GM19467 (cell line): Measurements from ENCODE around the gene GTPBP1.

ENCODE experiments used
- ATAC-seq: cut with Tn5 transposase; IDR thresholded peaks from one replicate; pipeline ENCODE4 v1.9.1; 2021; ENCODE audit warnings: mild to moderate bottlenecking, moderate library complexity; ENCODE audit not compliant: unreplicated experiment

The GTPBP1 gene

DNA sequence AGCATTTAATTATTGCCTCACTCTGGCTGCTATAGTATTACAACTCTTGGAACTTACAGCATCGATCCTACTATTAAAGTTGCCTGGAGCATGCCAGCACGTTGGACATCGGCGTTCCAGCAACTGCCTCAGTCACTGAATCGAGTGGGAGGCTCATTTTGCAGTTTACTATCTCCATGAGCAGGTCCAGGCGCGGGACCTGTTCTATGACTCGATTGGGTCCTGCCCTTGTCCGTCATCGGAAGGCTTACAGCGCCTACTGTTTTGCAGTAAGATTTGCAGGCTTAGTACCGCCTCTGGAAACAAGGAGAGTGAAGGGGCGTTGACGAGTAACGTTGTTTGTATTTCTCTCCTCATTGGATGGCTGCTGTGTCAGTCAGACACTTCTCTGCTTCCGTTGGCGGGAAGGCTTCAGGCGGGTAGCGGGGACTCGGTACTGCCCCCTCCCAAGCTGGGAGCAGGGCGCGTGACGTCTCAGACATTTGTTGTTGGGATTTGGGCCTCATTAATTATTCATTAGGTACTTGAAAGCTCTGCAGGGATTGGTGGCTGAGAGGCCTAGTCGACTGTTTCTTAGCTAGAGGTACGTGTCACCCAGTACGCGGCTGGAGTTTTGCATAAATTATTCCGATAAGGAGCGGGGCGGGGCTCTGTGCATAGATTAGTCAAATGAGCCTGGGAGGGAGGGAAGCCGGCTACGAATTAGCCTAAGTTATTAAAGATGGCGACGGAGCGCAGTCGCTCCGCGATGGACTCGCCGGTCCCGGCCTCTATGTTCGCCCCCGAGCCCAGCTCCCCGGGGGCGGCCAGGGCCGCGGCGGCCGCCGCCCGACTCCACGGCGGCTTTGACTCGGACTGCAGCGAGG, at the start of gene GTPBP1:
Gene GTPBP1, plus strand, starts transcription at position 710 of the 866 bp plus-strand sequence. Its CDS starts 12 bp downstream, at position 722.
- ATAC-seq = peak; percentile 65

DNA sequence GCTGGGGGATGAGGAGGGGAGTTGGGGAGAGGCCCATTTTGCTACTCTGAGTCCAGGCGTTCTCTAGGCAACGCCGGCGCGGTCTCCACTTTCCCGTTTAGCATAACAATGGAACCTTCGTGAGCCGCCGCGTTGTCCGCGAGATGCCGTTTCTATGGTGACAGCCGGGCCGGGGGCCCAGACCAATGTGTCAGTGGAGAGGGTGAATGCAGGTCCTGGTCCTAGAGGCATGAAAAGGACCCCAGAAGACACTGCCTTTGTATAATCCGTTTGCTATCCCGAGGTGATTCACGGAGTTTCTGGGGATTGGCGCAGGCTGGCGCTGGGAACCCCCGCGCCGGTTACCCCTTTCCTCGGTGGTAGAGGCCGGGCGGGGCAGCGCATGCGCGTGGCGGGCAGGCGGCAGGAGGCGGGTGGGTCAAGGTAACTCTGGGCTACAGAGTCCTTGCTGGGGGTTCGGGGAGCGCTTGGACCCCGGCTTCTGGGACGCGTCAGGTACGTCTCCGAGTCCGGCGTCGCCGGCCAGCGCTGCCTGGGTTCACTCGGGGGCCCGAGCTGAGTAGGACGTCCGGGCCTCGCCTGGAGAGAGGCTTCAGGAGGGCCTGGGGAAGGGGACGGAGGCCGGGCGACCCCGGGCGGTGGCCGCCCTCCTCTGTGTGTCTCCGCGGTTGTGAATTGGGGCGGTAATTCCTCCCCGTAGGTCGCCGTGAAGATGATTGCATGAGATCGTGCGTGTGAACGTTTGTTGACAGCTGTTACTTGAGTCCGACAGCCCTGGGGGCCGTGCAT, 49.3 kb upstream of the GTPBP1 start, which contains the start of the genes CBY1 and FAM227A:
Gene CBY1, plus strand, starts transcription at position 383 of the 789 bp plus-strand sequence. CDS start 11,417 bp downstream, outside the sequence.
Gene FAM227A, minus strand, starts transcription at position 137 of the 789 bp plus-strand sequence. CDS start 6,224 bp downstream, outside the sequence.
- ATAC-seq = no peak

DNA sequence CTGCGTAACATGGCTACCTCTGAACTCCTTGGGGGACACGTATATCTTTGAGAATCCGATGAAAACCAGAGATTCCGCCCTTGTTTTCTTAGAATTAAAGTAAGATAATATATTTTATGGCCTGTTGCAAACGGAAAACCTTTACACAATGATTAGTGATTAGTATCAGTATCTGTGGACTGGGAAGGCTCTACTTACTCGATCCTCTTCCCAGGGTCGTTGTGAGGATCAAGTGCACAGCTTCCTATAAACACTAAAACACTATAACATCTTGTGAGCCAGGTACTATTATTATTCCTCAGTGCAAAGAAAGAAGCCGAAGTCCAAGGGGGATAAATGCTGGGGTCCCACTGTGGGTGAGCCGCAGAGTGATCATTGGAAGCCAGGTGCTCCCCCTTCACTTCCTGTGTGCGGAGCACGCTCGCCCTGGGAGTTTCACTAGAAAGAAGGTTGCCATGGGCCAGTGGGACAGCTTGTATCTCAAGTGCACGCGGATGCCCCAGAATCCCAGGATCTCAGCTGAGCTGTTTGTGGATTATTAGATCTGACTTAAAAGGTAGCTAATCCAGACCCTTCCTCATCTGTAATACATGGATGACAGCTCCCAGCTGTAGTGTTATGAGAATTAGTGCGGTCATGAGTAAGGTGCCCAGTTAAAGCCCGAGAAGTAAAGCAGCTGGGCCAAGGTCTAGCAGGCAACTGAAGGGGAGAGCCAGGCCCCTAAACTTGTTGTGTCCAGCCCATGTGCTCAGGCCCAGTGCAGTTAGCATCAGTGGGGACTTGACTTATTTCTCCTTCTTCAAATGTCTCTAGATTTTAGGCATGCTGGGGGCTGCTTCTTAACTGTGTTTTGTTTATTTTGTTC, 48.5 kb upstream of the GTPBP1 start:
- no peak for ATAC-seq

DNA sequence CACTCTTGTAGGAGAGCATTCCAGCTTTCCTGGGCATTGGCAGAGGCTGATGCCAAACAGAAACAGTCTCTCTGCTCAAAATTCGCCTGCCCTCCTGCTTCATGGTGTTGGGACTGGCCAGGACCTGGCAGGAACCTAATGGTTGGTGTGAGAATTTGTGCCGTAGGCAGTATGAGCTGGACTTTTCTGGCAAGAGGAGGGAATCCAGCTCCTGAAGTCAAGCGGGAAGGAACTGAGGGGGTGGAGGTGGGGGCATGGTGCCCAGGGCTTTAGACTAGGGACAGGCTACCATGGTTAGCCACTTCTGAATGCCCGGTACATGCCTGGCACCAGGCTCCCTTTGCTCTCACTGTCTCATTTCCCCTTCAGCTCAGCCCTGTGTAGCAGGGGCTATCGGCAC, 30.9 kb upstream of the GTPBP1 start:
- ATAC-seq = no peak

DNA sequence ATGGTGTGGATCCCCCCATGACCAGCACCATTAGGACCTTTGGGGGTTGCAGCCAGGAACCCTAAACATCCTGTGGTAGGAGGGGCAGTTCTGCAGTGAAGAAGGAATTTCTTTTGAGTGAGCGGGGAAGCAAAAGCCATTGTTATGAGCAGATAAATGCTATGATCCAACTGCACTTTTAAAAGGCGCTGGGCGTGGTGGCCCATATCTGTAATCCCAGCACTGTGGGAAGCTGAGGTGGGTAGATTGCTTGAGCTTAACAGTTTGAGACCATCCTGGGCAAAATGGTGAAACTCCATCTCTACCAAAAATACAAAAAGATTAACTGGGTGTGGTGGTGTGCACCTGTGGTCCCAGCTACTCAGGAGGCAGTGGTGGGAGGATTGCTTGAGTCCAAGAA, 29.9 kb upstream of the GTPBP1 start:
- ATAC-seq = no peak

DNA sequence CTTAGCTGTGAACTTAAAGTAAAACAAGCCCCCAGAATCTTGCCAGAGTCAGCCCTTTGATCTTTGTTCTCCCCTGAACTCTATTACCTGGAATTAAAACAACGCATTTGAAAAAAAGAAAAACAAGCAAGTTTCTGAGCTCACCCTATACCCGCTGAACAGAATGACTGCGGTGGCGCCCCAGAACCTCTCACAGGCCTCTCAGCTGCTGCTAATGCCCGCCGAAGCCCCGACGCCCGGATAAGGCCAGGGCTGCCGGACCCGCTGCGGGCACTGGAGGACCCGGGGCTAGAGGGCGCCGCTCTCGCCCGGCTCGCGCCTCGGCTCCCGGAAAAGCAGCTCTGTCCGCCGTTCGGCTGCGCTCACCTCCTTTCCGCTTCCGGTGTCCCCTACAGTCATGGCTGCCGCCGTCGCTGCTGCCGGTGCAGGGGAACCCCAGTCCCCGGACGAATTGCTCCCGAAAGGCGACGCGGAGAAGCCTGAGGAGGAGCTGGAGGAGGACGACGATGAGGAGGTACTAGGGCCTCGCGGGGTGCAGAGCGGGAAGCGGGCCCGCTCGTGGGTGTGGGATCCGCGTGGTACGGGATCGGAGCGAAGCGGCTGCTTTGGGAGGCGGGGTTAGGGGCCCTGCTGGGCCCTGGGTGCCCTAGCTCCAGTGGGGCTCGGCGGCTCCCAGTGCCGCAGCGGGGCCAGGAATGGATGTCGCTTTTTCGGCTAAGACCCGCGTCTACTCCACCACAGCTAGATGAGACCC, 24.0 kb upstream of the GTPBP1 start, which contains the start of gene TOMM22:
Gene TOMM22, plus strand, starts transcription at position 376 of the 754 bp plus-strand sequence. Its CDS starts 22 bp downstream, at position 398.
- ATAC-seq = peak; percentile 89

DNA sequence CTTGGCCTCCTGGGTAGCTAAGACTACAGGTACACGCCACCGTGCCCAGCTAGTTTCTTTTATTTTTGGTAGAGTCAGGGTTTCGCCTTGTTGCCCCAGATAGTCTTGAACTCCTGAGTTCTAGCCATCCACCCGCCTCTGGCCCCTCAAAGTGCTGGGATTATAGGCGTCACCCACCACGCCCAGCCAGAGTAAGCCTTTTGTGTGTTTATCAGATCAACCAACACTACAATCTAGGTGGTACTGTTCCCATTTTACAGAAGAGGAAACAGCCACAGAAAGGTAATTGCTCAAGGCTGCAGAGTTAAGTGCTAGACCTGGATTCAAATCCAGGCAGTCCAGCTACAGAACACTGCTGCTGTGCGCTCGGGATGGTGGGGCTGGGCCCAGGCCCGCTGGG, 20.8 kb upstream of the GTPBP1 start:
- ATAC-seq = no peak

DNA sequence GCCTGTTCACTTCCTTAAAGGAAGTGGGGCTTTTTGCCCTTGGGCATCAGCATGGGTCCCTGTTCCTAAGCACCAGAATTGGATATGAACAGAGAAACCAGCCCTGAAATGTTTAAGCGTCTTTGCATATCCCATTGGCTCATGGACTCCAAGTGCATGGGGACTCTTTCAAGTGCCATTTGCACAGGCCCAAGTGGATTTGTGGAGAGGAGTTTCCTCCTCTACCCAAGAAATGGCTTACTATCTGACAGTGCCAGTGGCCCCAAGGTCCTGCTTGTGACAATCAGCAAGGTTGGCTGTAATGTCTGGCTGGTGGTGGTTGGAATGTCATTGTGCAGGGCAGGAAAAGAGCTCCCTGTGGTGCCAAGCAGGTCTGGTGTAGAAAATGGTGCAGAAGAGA, 20.0 kb upstream of the GTPBP1 start:
- no peak for ATAC-seq

DNA sequence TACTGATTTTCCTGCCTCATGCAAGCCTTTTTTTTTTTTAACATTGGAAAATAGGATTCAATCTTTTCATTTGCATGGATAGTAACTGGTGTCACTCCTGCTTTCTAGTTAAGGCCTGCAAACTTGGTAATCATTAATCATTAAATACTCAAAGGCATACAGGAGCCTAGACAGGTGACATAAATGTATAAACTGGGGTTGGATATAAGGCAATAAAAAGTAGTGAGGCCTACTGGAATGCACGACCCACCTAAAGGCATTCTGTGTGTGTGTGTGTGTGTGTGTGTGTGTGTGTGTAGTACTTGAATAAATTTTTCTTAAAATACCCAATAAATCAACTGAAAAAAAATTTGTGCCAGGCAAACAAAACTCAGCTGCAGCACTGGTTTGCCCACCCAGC, 16.1 kb upstream of the GTPBP1 start:
- no peak for ATAC-seq

DNA sequence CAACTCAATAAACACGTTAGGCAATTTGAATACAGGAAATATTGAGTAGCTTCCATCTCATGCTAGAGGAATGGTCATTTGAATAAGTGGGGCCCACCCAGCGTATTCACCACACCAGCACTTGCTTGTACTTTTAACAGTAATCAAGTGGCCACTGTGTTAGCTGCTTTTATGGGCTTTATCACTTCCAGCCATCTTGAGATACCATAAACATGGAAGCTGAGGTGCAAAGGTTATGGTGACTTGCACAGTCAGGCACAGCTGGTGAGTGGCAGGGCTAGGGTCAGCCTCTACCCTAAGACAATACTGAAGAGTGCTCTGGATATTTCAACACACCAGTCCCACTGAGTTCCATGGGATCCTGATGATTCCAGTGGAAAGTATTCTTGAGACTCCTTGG, 11.7 kb upstream of the GTPBP1 start:
- ATAC-seq = no peak

DNA sequence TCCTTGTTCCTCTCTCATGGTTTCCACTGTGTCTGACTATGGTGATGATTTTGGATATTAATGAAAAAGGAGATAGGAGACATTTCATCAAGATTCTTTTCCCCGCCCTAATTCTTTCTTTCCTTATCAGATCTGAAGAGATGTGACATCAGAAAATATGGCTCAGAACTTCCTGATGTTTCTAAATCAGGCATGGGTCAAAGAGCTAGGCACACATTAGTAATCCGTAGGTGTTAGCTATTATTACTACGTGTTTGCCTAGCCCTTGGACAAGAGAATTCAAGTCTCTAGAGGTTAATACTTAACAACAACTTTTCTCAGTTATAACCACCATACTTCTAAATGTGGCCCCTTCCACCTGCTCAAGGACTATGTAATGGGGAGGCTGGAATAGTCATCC, 10.8 kb upstream of the GTPBP1 start:
- ATAC-seq = no peak

DNA sequence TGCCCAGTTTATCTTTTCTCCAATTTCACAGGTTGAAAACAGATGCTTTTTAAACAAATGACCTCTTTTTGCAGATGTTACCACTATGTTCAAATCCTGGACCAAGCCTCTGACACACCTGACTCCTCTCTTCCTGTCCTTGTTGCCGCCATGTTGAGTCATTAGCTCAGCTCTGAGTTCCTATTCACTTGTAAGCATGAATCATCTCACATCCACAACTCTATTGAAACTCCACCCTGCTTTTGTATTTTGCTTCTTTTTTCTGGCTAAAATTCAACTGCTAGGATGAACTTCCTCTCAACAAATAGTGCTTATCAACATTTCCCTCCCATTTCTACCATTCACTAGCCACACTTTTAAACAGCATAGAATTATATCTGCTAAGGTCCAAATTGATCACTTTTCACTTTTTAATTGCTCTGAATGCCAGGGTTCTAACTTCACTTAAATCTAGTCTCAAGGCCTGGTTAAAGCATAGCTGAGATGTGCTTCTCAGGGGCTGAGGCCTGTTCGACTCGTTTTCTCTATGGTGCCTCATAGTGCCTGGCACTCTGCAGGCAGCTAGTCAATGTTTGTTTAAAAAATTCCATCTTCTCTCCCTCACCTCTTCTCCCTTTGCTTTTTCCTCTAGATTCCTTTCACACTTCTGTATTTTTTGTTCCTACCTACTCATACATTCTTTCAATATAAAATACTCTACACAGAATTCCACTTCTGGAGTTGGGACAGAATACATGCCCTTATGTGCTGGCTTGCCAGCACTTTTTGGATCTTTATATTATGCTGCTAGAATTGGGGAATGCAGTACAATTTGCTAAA, 8.9 kb upstream of the GTPBP1 start:
- no peak for ATAC-seq

DNA sequence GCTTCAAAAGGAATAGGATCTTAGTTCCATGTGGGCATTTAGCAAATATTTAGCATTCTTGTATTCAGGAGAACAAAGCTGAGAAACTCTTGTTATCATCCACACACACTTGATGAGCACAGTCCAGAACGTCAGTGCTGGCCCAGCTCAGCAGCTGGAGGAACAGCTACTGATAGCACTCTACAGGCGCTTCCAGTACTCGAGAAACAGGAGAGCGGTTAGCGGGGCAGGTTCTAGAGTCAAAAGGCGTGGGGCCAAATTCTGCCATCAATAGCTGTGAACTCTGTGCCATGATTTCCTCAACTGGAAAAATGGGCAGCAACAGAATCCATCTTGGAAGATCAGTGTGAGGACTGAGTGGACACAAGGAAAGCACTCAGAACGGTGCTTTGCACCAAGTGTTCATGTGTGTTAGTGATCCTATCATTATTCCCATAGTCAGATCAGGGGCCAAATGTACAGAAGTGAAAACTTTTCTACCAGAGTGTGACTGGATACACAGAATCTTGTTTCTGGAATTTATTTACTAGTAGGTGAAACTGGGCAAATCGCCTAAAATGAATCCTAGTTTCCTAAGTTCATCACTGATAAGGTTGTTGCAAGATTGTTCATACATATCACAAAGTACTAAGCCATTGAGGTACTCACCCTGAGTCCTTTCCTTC, 8.2 kb upstream of the GTPBP1 start:
- no peak for ATAC-seq

DNA sequence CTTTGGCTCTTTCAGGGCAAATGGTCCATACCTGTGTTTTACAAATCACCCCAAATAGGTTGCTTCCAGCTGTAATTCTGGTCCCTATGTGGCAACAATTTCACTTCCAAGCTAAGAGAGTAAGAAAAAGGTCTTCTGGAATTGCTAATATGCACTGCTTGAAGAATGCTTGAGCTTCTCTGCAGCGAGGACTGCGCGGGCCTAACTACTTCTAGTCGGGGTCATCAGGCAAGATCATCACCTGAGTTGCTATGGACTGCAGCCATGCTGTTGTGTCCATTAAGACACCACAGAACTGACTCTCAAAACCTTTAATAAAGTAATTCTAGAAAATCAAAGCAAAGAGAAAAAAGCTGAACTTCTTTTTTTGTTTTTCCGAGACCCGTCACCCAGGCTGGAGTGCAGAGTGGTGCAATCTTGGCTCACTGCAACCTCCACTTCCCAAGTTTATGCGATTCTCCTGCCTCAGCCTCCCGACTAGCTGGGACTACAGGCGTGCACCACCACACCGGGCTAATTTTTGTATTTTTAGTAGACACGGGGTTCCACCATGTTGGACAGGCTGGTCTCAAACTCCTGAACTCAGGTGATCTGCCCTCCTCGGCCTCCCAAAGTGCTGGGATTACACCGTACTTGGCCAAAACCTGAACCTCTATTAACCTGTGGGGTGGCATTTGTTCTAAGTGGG, 7.2 kb upstream of the GTPBP1 start:
- no peak for ATAC-seq

DNA sequence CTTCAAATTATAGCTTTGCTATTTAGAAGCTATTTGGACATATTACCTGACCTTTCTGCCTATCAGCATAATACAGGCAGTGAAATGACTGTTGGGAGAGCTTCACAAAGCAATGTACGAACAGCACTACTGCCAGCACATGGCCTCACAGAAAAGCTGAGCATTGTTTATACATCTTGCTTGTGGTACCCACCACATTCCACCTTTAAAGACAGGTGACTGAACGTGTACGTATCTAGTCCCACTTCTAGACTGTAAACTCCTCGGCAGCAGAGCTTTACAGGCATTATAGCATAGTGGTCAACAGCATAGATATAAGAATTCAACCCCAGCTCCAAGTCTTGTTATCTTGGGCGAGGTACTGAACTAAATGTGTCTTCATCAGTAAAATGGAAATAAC, 6.6 kb upstream of the GTPBP1 start:
- ATAC-seq = no peak

DNA sequence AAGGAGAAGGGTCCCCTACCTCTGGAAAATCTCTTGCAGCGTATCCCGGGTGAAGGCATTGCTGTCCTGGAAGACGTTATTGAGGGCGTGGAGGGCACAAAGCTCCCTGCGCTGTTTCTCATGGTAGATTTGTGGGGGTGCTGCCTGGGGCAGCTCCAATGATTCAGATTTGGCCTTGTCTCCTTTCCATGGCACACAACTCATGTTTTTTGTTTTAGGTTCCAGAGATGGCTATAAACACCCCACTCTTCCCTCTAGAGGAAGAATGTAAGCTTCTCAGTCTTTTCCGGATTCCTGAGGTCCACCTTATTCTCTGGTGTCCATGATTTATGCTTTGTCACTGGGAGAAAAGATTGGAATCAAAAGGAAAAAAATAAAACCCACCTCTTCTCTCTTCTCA, 6.0 kb upstream of the GTPBP1 start:
- ATAC-seq = no peak

DNA sequence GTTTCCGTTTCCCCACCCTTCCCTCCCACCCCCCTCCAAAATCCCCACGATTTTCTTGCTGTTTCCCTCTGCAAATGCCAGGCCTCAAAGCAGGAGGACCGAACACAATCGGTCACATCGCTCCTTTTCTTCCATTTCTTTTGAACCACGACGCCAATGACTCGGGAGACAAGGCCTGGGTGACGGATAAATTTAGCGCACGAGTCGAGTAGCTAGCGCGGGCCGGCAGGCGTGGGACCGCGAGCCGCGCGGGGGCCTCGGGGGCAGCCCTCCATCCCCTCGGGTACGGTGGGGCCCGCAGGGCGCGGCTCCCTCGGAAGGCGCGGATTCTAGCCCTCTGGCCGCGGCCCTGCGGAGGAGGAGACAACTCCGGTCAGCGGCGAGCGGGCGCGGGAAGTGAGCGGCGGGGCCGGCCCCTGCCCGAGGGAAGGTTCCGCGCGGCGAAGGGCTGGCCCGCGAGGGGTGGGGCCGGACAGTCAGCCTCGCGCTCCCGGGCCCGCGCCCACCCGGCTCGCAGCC, 5.4 kb upstream of the GTPBP1 start:
- no peak for ATAC-seq
